ENCODE measurements around the gene MYLK4. TPM values are rescaled to one million over a fixed set of nuclear protein-coding genes. Genes with fewer than 3 reads are reported as not detected.
A peak's percentile ranks its signal among the peaks of the same experiment; 100 is the strongest.

Gene MYLK4
- total RNA-seq, 2 donors from 2014 or later = 0.68 to 2.0 TPM

GRCh38 chr6:2795956-2796355, 45.2 kb upstream of the MYLK4 start:
- Histone ChIP-seq H3K9me3 (no peaks in the 10 kb centered on the region), H3K36me3 (no peaks in the 10 kb centered on the region), H3K4me1 (ENCODE audit: control insufficient read depth in 1 of 2, low read depth in 2 of 2) (peaks cover 9 to 33% of the 10 kb centered on the region in 2 donors), H3K27me3 (replicated peaks; ENCODE audit: insufficient read depth) (no peaks in the 10 kb centered on the region), H3K27ac (no peak overlapping the region), H3K4me3 (no peak overlapping the region)
- DNase-seq (ENCODE audit: low spot score) (no peak), ATAC-seq (ENCODE audit: insufficient number of reproducible peaks, low FRiP score, low read depth) (no peak)
- TF ChIP-seq CTCF (IDR thresholded peaks at IDR 0.05) = no peak

- Histone ChIP-seq H3K4me1 (ENCODE audit: control insufficient read depth in 1 of 2, low read depth in 2 of 2) (peaks cover 12 to 38% of the 10 kb centered on the region in 2 donors), H3K27ac (no peak overlapping the region), H3K36me3 (no peaks in the 10 kb centered on the region), H3K4me3 (no peak overlapping the region), H3K9me3 (no peaks in the 10 kb centered on the region), H3K27me3 (replicated peaks; ENCODE audit: insufficient read depth) (no peaks in the 10 kb centered on the region)
- TF ChIP-seq CTCF (IDR thresholded peaks at IDR 0.05) = no peak
- DNase-seq (ENCODE audit: low spot score) (no peak), ATAC-seq (ENCODE audit: insufficient number of reproducible peaks, low FRiP score, low read depth) (no peak)
Observed at GRCh38 chr6:2795162-2795561, 44.4 kb upstream of the MYLK4 start.

- ATAC-seq (ENCODE audit: insufficient number of reproducible peaks, low FRiP score, low read depth) (no peak), DNase-seq (ENCODE audit: low spot score) (no peak)
- H3K4me3 ChIP-seq = no peak overlapping the region
- H3K9me3 ChIP-seq = no peaks in the 10 kb centered on the region
- no peaks in the 10 kb centered on the region for H3K27me3 ChIP-seq (replicated peaks; ENCODE audit: insufficient read depth)
- no peak for TF ChIP-seq CTCF (IDR thresholded peaks at IDR 0.05)
- H3K27ac ChIP-seq = peak overlapping the region; percentile 93 to 98
- H3K36me3 ChIP-seq = no peaks in the 10 kb centered on the region
- peaks cover 16 to 46% of the 10 kb centered on the region in 2 donors for H3K4me1 ChIP-seq (ENCODE audit: control insufficient read depth in 1 of 2, low read depth in 2 of 2)
Observed at GRCh38 chr6:2794171-2794730, 43.5 kb upstream of the MYLK4 start.

GRCh38 chr6:2793534-2794151, 42.9 kb upstream of the MYLK4 start:
- no peak for TF ChIP-seq CTCF (IDR thresholded peaks at IDR 0.05)
- Histone ChIP-seq H3K4me1 (ENCODE audit: control insufficient read depth in 1 of 2, low read depth in 2 of 2) (peaks cover 16 to 52% of the 10 kb centered on the region in 2 donors), H3K9me3 (no peaks in the 10 kb centered on the region), H3K27ac (peak overlapping the region; percentile 93 to 98), H3K27me3 (replicated peaks; ENCODE audit: insufficient read depth) (no peaks in the 10 kb centered on the region), H3K36me3 (no peaks in the 10 kb centered on the region), H3K4me3 (no peak overlapping the region)
- ATAC-seq (ENCODE audit: insufficient number of reproducible peaks, low FRiP score, low read depth) (no peak), DNase-seq (ENCODE audit: low spot score) (no peak)

GRCh38 chr6:2792330-2793110, 41.8 kb upstream of the MYLK4 start:
- H3K9me3 ChIP-seq = no peaks in the 10 kb centered on the region
- H3K4me1 ChIP-seq (ENCODE audit: control insufficient read depth in 1 of 2, low read depth in 2 of 2) = peaks cover 16 to 52% of the 10 kb centered on the region in 2 donors
- ATAC-seq (ENCODE audit: insufficient number of reproducible peaks, low FRiP score, low read depth) (no peak), DNase-seq (ENCODE audit: low spot score) (no peak)
- no peaks in the 10 kb centered on the region for H3K36me3 ChIP-seq
- H3K27me3 ChIP-seq (replicated peaks; ENCODE audit: insufficient read depth) = no peaks in the 10 kb centered on the region
- H3K27ac ChIP-seq = peak overlapping the region; percentile 93 to 98
- no peak overlapping the region for H3K4me3 ChIP-seq
- TF ChIP-seq CTCF (IDR thresholded peaks at IDR 0.05) = no peak
